GM23338 (cell line): ENCODE data around the gene GNPDA1. TPM values are rescaled to one million over a fixed set of nuclear protein-coding genes. Genes with fewer than 3 reads are reported as not detected.

Experiments used
- polyA plus RNA-seq: library from polyadenylated mRNA; unstranded; fragments of >200 nt; fragmentation: Nextera tagmentation; extraction: Ambion mirVana; gene quantifications from 2 replicates; pipeline ENCODE4 v1.2.1, GENCODE V29; 2016
- total RNA-seq: library from RNA; depleted of rRNA; stranded (reverse); fragments of >200 nt; shearing (Covaris generic); gene quantifications from 2 replicates; pipeline ENCODE4 v1.2.3, GENCODE V29; 2014; rRNA removed

The GNPDA1 gene
- total and polyA plus RNA-seq, 2 experiments from 2014 or later: 47.6 to 117 TPM

Other genes with a start within 250 kb of the GNPDA1 start
- 155 and 183 TPM in 2 replicates for gene PCDH1, start 134.6 kb downstream of the GNPDA1 start, total RNA-seq
- 26.2 and 27.8 TPM in 2 replicates for gene PCDH1, start 134.6 kb downstream of the GNPDA1 start, polyA plus RNA-seq
- gene DELE1, start 89.2 kb downstream of the GNPDA1 start, total RNA-seq: 50.0 and 62.2 TPM in 2 replicates
- 25.6 and 26.9 TPM in 2 replicates for gene DELE1, start 89.2 kb downstream of the GNPDA1 start, polyA plus RNA-seq
- gene PCDH12, start 54.8 kb downstream of the GNPDA1 start, total RNA-seq: 0.12 and 0.14 TPM in 2 replicates
- 0.29 and 0.33 TPM in 2 replicates for gene PCDH12, start 54.8 kb downstream of the GNPDA1 start, polyA plus RNA-seq
- gene RNF14, start 43.9 kb downstream of the GNPDA1 start, total RNA-seq: 18.1 and 19.0 TPM in 2 replicates
- gene RNF14, start 43.9 kb downstream of the GNPDA1 start, polyA plus RNA-seq: 4.5 and 8.9 TPM in 2 replicates
- gene NDFIP1, start 95.8 kb upstream of the GNPDA1 start, total RNA-seq: 38.1 and 45.0 TPM in 2 replicates
- gene NDFIP1, start 95.8 kb upstream of the GNPDA1 start, polyA plus RNA-seq: 21.9 and 24.3 TPM in 2 replicates